OCI-LY7 (cell line): ENCODE measurements around the gene TALDO1.

Experiments used
- EZH2phosphoT487 ChIP-seq: fragments of 200-600 bp; sonication (generic); IDR thresholded peaks from 2 replicates; pipeline ENCODE4 v1.6.1; 2018; ENCODE audit warnings: low read depth, borderline replicate concordance, mild to moderate bottlenecking, mixed run types, antibody characterized with exemption, low read length, moderate library complexity, mixed read lengths
- TF ChIP-seq, protein P1 (sequence below): fragments of 200-600 bp; sonication (generic); conservative IDR thresholded peaks from 2 replicates; pipeline ENCODE4 v1.5.1; 2014; ENCODE audit warnings: mild to moderate bottlenecking, antibody characterized with exemption, low read length, moderate library complexity, mixed read lengths

DNA sequence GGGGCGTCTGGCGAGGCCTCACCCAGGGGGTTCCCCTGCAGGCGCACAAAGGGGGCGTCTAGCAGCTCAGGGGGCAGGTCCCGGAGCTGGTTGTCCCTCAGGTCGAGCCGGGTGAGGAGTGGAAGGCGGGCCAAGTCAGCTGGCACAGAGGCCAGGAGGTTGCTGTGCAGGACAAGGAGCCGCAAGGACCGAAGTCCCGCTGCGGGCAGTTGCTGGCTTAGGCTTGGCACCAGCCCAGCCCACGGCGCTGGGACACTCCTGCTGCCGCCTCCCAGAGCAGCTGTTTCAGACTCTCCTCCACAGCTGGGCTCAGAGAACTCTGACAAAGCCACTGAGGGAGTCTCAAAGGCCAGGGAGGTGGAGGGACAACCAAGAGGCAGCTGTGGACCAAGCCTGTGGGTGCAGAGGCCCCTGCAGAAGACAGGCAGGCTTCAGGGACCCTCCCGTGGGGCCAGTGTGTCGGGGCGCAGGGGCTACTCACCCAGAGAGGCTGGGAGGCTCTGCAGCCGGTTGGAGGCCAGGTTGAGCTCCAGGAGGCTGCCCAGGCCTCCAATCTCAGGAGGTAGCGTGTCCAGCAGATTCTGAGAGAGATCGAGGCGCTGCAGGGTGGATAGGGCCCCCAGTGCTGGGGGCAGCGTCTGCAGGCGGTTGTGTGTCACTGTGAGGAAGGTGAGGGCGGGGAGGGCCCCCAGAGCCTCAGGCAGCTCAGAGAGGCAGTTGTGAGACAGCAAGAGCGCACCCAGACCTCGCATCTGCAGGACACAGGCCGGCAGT, 55.6 kb downstream of the TALDO1 start:
- TF ChIP-seq, protein P1, sequence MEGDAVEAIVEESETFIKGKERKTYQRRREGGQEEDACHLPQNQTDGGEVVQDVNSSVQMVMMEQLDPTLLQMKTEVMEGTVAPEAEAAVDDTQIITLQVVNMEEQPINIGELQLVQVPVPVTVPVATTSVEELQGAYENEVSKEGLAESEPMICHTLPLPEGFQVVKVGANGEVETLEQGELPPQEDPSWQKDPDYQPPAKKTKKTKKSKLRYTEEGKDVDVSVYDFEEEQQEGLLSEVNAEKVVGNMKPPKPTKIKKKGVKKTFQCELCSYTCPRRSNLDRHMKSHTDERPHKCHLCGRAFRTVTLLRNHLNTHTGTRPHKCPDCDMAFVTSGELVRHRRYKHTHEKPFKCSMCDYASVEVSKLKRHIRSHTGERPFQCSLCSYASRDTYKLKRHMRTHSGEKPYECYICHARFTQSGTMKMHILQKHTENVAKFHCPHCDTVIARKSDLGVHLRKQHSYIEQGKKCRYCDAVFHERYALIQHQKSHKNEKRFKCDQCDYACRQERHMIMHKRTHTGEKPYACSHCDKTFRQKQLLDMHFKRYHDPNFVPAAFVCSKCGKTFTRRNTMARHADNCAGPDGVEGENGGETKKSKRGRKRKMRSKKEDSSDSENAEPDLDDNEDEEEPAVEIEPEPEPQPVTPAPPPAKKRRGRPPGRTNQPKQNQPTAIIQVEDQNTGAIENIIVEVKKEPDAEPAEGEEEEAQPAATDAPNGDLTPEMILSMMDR = no peak
- no peak for TF ChIP-seq EZH2phosphoT487
